Measurements from ENCODE around the gene RITA1. TPM values are rescaled to one million over a fixed set of nuclear protein-coding genes. Genes with fewer than 3 reads are reported as not detected.

Gene RITA1
- total and polyA plus RNA-seq, 10 of the 15 experiments (the other 5 are each of a cell fraction or from before 2014, with no cell fraction given) = 2.3 to 39.9 (median 24.8) TPM

GRCh38 chr12:113185180-113186032, at the start of gene RITA1, which contains the start of gene DDX54 (continued):
- TF ChIP-seq FOXM1 (IDR thresholded peaks at IDR 0.05; ENCODE audit: low read depth, low read length) (no peak), IRF4 (IDR thresholded peaks at IDR 0.05; ENCODE audit: low read depth, low read length) (no peak), KAT2A (conservative IDR thresholded peaks at IDR 0.05; ENCODE audit: control insufficient read depth, low read depth, low read length) (no peak), CHD2 (IDR thresholded peaks at IDR 0.05; ENCODE audit: borderline replicate concordance, low read depth, low read length) (0 out of 2 replicates have a peak, but pooled peaks have one; percentile 4), ZBED1 (IDR thresholded peaks at IDR 0.05; ENCODE audit: borderline replicate concordance) (no peak), ZSCAN29 (IDR thresholded peaks at IDR 0.05) (no peak), ASH2L (IDR thresholded peaks at IDR 0.05; ENCODE audit: borderline replicate concordance, low read depth) (no peak), MEF2A (IDR thresholded peaks at IDR 0.05; ENCODE audit: insufficient read depth, low read depth, low read length) (no peak), SIN3A (IDR thresholded peaks at IDR 0.05; ENCODE audit: low read depth, low read length) (no peak; the same call in 1 of the 2 replicates), HDAC2 (IDR thresholded peaks at IDR 0.05) (no peak), TCF12 (IDR thresholded peaks at IDR 0.05; ENCODE audit: low read depth, low read length) (0 out of 2 replicates have a peak, but pooled peaks have one; percentile 20), ATF7 (IDR thresholded peaks at IDR 0.05; ENCODE audit: low read depth) (peak; percentile 99), ESRRA (IDR thresholded peaks at IDR 0.05; ENCODE audit: low read length) (0 out of 2 replicates have a peak, but pooled peaks have one; percentile 17)
- TF ChIP-seq, protein P1, sequence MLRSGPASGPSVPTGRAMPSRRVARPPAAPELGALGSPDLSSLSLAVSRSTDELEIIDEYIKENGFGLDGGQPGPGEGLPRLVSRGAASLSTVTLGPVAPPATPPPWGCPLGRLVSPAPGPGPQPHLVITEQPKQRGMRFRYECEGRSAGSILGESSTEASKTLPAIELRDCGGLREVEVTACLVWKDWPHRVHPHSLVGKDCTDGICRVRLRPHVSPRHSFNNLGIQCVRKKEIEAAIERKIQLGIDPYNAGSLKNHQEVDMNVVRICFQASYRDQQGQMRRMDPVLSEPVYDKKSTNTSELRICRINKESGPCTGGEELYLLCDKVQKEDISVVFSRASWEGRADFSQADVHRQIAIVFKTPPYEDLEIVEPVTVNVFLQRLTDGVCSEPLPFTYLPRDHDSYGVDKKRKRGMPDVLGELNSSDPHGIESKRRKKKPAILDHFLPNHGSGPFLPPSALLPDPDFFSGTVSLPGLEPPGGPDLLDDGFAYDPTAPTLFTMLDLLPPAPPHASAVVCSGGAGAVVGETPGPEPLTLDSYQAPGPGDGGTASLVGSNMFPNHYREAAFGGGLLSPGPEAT (IDR thresholded peaks at IDR 0.05; ENCODE audit: low read depth) = peak; percentile 91
